Adipocyte (in vitro differentiated cells): ENCODE data around the gene MCRIP2.

ENCODE experiments used
- DNase-seq: peaks from one replicate; pipeline ENCODE4 v3.0.0-alpha.2; 2015; ENCODE audit warnings: low read depth
- H3K27me3 ChIP-seq: replicated peaks from 2 replicates; pipeline ENCODE4 v1.7.0; 2013; ENCODE audit warnings: mild to moderate bottlenecking, low read length, moderate library complexity; ENCODE audit not compliant: control insufficient read depth, insufficient read depth
- H3K36me3 ChIP-seq: 2 replicates; pipeline ENCODE4 v1.7.0; 2013; ENCODE audit warnings: low read length, mild to moderate bottlenecking, moderate library complexity; ENCODE audit not compliant: control insufficient read depth, insufficient read depth, severe bottlenecking
- H3K4me1 ChIP-seq: 2 replicates; pipeline ENCODE4 v1.7.0; 2013; ENCODE audit warnings: mild to moderate bottlenecking, low read length, moderate library complexity; ENCODE audit not compliant: control insufficient read depth, insufficient read depth
- H3K4me3 ChIP-seq: 2 replicates; pipeline ENCODE4 v1.7.0; 2013; ENCODE audit warnings: mild to moderate bottlenecking, low read length, moderate library complexity
- H3K9ac ChIP-seq: 2 replicates; pipeline ENCODE4 v1.7.0; 2013; ENCODE audit warnings: mild to moderate bottlenecking, low read length, moderate library complexity
- H3K9me3 ChIP-seq: 2 replicates; pipeline ENCODE4 v1.7.0; 2013; ENCODE audit warnings: mild to moderate bottlenecking, low read length, moderate library complexity; ENCODE audit not compliant: control insufficient read depth

Gene MCRIP2

DNA sequence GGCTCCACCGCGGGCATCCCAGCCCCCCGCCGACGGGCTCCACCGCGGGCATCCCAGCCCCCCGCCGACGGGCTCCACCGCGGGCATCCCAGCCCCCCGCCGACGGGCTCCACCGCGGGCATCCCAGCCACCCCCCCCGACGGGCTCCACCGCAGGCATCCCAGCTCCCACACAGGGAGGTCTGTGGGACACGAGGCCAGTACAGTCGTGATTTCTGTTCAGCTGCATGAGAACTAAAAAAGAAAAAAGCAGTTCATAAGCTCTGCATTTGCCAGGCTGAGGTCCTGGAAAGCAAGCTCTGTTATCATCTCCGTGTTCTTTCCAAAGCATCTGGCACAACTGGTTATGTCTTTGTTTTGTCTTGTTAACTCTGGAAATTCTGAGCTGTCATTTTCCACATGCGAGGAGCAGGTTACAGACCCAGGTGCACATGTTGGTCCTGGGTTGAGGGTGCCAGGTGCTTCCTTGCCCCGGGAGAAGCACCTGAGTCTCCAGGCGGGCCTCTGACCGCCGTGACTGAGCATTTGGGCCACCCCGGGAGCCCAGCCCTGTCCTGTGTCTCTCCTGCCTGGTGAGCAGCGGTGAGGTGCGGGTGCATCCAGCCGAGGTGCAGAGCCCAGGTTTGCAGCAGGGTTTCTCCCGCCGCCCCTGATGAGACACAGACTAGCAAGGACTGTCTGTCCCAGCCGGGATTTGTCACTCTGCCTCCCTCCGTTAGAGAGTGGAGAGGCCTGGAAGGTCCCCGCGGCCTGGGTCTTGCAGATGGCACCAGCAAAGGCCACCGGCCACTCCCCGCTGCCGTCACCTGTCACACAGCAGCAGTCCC is 20.7 kb upstream of the MCRIP2 start:
- peaks cover 10% of the 10 kb centered on the region for H3K4me1 ChIP-seq
- no peaks in the 10 kb centered on the region for H3K27me3 ChIP-seq

DNA sequence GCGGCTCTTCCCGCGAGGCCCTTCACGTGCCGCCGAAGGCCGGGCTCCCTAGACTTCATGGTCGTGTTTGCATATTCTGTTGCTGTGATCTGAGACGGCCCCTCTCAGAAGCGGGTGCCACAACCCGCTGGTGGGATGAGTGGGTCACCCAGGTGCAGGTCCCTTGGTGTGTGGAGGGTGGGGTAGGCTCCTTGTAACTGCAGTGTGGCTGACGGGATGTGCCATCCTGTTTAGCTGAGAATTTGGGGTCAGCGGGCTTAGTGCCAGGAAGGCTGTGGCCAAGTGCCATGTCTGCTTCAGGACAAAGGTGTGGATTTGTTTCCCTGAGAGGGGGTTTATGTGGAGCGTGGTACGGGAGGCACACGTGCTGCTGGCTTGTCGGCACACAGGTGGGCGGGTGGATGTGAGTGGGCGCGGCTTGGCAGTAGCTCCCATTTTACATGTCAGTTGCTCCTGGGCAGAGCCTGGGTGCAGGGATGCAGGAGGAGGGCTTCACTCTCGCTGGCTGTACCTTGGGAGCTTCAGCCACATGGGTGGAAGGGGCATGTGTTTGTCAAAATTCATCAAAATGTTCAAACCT is 20.0 kb upstream of the MCRIP2 start:
- DNase-seq, result no peak
- peaks cover 15% of the 10 kb centered on the region for H3K4me1 ChIP-seq
- H3K9me3 ChIP-seq, result no peaks in the 10 kb centered on the region
- H3K27me3 ChIP-seq, result no peaks in the 10 kb centered on the region
- H3K36me3 ChIP-seq, result peaks cover 3% of the 10 kb centered on the region
- no peak overlapping the region for H3K9ac ChIP-seq
- no peak overlapping the region for H3K4me3 ChIP-seq

More for the DNA sequence above, 20.7 kb upstream of the MCRIP2 start:
- Histone ChIP-seq H3K36me3 (peaks cover 3% of the 10 kb centered on the region), H3K9me3 (no peaks in the 10 kb centered on the region), H3K9ac (no peak overlapping the region), H3K4me3 (no peak overlapping the region)
- DNase-seq, result no peak

- H3K9ac ChIP-seq, result peak overlapping the region; percentile 46
- H3K4me1 ChIP-seq, result peaks cover 24% of the 10 kb centered on the region
- no peak for DNase-seq
- peak overlapping the region; percentile 27 for H3K4me3 ChIP-seq
- H3K9me3 ChIP-seq, result no peaks in the 10 kb centered on the region
- H3K36me3 ChIP-seq, result peaks cover 8% of the 10 kb centered on the region
- H3K27me3 ChIP-seq, result no peaks in the 10 kb centered on the region
Observed at GRCh38 chr16:622920-623280, 18.7 kb upstream of the MCRIP2 start.

- Histone ChIP-seq H3K36me3 (peaks cover 11% of the 10 kb centered on the region), H3K27me3 (no peaks in the 10 kb centered on the region), H3K4me1 (peaks cover 24% of the 10 kb centered on the region), H3K4me3 (no peak overlapping the region), H3K9me3 (no peaks in the 10 kb centered on the region), H3K9ac (no peak overlapping the region)
- DNase-seq, result no peak
Observed at GRCh38 chr16:624526-625070, 17.0 kb upstream of the MCRIP2 start.

- peaks cover 30% of the 10 kb centered on the region for H3K4me1 ChIP-seq
- H3K36me3 ChIP-seq, result peaks cover 11% of the 10 kb centered on the region
- DNase-seq, result no peak
- H3K9me3 ChIP-seq, result no peaks in the 10 kb centered on the region
- no peak overlapping the region for H3K9ac ChIP-seq
- no peaks in the 10 kb centered on the region for H3K27me3 ChIP-seq
- H3K4me3 ChIP-seq, result no peak overlapping the region
Observed at GRCh38 chr16:625117-625976, 16.3 kb upstream of the MCRIP2 start.

DNA sequence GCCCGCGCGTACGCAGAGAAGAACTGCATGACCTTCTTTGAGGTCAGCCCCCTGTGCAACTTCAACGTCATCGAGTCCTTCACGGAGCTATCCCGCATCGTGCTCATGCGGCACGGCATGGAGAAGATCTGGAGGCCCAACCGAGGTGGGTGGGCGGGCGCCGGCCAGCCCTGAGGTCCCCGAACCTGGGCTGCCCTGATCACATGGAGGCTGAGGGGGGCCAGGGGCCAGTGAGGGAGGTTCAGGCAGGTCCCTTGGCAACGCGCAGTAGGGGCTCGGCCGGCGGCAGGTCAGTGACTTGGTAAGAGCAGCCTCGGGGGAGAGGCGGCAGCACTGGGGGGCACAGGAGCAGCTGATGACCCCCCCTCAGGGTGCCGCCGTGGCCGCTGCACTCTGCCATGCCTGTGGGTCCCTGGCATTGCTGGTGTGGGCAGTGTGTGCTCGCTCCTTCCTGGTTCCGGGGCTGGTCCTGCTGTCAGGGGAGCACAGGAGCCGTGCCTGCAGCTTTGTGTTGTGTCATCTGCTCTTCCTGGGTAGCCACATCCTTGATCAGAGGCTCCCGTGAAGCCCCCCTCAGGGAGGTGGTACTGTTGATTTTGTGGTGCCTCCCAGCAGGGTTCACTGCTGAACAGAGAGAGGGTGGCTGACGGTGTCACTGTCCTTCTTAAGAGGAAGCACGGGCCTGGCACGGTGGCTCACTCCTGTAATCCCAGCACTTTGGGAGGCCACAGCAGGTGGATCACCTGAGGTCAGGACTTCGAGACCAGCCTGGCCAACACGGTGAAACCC is 15.5 kb upstream of the MCRIP2 start:
- Histone ChIP-seq H3K9me3 (no peaks in the 10 kb centered on the region), H3K27me3 (no peaks in the 10 kb centered on the region), H3K9ac (peak overlapping the region; percentile 39), H3K36me3 (peaks cover 11% of the 10 kb centered on the region), H3K4me3 (no peak overlapping the region), H3K4me1 (peaks cover 32% of the 10 kb centered on the region)
- DNase-seq, result no peak

GRCh38 chr16:626787-627453 is 14.7 kb upstream of the MCRIP2 start:
- Histone ChIP-seq H3K36me3 (peaks cover 11% of the 10 kb centered on the region), H3K9ac (peak overlapping the region; percentile 39), H3K4me3 (no peak overlapping the region), H3K9me3 (no peaks in the 10 kb centered on the region), H3K4me1 (peaks cover 27% of the 10 kb centered on the region), H3K27me3 (no peaks in the 10 kb centered on the region)
- peak; percentile 98 for DNase-seq

- no peak overlapping the region for H3K4me3 ChIP-seq
- peaks cover 25% of the 10 kb centered on the region for H3K4me1 ChIP-seq
- DNase-seq, result no peak
- peaks cover 11% of the 10 kb centered on the region for H3K36me3 ChIP-seq
- no peaks in the 10 kb centered on the region for H3K9me3 ChIP-seq
- H3K9ac ChIP-seq, result no peak overlapping the region
- H3K27me3 ChIP-seq, result no peaks in the 10 kb centered on the region
Observed at GRCh38 chr16:627454-628239, 14.0 kb upstream of the MCRIP2 start.

DNA sequence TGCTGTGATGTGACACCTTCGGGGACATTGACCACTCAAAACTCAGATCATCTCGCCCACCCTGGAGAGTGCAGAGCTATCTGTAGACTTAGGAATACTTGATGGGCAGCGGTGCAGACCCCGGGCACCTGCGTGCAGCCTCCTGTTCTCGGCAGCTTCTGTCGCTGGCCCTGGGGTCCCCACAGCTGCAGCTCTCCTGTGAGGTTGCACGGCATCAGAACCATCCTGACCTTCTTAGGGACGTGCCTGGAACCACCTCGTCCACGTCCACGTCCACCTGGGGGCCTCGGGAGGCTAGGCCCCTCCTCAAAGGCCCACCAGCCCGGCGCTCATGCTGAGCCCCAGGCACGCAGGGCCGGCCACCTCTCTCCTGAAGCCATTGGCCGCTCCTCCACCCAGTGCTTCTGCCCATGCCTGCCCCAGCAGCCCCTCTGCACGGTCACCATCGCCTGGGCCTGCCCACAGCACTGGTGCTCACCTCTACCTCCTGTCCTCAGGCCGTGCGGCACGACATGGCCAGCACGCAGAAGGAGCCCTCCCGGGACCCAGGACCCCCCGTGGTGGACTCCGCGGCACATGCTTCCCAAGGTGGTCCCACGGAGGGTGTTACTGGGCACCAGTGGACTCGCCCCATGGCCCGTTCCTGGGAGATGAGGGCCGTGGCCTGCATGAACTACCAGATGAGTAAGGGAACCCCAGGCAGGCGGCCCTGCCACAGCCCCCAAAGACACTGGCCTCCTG is 13.1 kb upstream of the MCRIP2 start:
- Histone ChIP-seq H3K9ac (no peak overlapping the region), H3K9me3 (no peaks in the 10 kb centered on the region), H3K27me3 (no peaks in the 10 kb centered on the region), H3K4me1 (peaks cover 22% of the 10 kb centered on the region), H3K4me3 (no peak overlapping the region), H3K36me3 (peaks cover 11% of the 10 kb centered on the region)
- no peak for DNase-seq
